GM20431 (cell line): ENCODE measurements around the gene LSM5.
"Not testable (repeated sequence)": the region's sequence is repeated elsewhere in the genome, so short reads cannot be mapped to it uniquely, and the experiment has no call there.

ENCODE experiments used
- in situ Hi-C: fragments of 300-500 bp; cut with MseI, MboI; formaldehyde crosslinking; loops from one replicate; pipeline ENCODE4 v1.15.0; 2020; ENCODE audit warnings: low sequenced_read_pairs; ENCODE audit not compliant: unreplicated experiment

Gene LSM5

DNA sequence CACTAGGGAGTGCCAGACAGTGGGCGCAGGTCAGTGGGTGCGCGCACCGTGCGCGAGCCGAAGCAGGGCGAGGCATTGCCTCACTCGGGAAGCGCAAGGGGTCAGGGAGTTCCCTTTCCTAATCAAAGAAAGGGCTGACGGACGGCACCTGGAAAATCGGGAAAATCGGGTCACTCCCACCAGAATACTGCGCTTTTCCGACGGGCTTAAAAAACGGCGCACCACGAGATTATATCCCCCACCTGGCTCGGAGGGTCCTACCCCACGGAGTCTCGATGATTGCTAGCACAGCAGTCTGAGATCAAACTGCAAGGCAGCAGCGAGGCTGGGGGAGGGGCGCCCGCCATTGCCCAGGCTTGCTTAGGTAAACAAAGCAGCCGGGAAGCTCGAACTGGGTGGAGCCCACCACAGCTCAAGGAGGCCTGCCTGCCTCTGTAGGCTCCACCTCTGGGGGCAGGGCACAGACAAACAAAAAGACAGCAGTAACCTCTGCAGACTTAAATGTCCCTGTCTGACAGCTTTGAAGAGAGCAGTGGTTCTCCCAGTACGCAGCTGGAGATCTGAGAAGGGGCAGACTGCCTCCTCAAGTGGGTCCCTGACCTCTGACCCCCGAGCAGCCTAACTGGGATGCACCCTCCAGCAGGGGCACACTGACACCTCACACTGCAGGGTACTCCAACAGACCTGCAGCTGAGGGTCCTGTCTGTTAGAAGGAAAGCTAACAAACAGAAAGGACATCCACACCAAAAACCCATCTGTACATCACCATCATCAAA is 25.4 kb downstream of the LSM5 start:
- in situ Hi-C loops, result not testable (repeated sequence)

DNA sequence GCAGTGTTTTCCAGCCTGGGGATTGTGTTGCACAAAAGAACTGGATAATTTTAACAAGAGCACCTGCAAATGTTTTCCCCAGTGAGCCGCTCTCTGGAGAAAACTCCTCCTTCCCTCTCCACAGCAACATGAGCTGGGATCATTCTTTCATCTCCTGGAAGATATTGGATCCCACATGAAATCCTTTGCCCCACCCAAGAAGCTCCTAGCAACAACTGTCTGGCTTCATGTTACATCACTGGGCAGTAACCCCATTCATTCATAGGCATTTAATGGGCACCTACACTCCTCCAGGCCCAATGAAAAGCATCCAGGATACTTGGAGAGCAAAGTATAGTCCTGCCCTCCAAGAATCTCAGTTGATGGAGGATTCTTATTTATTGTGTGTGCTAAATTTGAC is 27.2 kb downstream of the LSM5 start:
- in situ Hi-C loops, result no loop called here

DNA sequence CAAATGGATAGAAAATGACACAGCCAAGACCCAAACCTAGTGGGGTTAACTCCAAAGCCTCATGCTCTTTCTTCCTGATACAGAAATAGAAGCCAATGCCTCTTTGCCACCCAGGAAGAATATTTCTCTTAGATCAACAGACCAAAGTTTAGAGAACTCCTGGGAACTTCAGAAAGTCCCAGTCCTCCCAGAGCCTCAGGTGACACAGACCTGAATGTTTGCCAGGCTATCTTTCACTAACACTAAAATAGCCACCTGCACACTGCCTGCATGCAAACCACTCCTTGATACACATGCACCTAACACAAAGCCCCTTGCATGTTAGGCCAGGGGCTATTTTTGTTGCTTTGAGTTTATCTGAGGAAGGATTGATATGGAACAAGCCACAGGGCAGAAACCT is 27.7 kb downstream of the LSM5 start:
- in situ Hi-C loops, result no loop called here

DNA sequence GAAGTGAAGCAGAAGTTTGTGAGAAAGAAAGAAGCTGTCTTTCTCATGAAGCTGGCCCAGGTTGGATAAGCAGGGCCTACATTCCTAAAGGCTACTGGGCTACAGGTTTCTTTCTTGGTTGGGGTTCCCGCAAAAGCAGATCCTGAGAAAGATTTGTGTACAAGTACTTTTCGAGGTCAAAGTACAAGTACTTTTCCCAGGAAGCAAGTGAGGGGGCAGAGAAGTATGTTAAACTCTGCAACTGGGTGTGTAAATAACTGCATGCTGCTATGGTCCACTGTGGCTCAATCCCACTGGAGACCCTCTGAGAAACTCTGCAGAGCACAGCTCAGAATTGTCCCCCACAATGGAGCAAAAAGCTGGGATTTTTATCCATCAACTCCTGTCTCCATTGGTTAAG is 28.7 kb downstream of the LSM5 start:
- in situ Hi-C loops, result no loop called here

DNA sequence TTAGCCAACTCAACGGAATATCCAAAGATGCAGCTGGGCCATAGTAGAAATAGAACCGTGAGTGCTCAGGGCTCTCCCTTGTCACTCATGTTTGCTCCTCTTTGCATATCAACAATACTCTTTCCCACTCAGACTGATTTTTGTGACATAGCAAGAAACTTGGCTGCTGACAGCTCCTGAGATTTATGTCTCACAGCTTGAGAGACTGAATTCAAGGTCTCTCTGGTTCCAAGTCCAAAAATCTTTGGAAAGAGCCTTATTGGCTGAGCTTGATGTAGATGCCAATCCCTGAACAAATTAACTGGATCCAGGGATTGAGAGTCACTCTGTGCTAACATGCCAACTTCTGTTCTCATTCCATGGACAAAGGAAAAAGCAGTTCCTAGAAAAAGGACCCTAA is 30.4 kb downstream of the LSM5 start:
- in situ Hi-C loops, result no loop called here

DNA sequence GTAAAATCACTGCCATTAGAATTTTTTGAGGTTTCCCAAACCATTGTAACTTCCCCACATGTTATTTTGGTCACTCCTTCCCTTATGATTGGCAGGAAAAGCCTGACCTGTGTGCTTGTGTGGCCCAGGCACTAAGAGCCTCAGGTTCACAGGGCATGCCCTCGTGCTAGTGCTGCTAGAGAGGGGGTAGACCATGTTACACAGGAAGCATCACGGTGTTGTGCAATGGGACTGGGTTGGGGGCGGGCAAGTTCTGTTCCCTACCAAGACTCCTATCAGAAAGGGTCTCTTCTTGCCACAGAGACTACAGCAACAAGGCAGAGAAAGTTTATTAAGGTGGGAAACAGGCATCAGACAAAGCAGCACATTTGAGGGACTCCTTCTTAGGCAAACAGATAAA is 32.2 kb downstream of the LSM5 start:
- in situ Hi-C loops, result no loop called here

DNA sequence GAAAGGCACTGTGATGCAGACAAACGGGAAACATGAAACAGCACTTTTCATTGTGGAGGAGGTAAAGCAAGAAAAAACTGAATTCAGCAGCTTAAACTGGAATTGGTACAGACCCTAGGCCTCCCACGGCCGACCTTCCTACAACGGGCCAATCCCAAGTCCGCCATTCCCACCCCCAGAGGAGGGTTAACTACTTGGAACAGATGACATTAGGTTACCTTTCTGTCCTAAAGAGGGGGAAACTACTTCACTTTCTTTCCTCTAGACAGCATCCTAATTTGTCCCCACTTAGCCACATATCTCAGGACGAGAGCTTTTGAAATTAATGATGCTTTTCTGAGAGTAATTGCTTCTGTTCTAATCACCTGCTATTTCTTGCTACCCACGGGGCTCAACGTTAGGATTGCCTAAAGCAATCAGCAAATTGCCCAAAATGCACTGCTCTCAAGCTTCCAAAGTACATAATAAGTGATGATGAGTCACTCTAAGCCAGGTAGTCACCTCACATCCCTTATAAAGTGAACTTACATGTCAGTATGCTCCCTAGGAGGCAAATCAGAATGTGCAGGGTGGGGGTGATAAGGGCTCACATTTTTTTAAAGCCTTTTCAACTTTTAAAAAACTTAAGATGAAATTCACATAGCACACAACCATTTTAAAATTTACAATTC is 36.7 kb downstream of the LSM5 start:
- in situ Hi-C loops, result no loop called here

DNA sequence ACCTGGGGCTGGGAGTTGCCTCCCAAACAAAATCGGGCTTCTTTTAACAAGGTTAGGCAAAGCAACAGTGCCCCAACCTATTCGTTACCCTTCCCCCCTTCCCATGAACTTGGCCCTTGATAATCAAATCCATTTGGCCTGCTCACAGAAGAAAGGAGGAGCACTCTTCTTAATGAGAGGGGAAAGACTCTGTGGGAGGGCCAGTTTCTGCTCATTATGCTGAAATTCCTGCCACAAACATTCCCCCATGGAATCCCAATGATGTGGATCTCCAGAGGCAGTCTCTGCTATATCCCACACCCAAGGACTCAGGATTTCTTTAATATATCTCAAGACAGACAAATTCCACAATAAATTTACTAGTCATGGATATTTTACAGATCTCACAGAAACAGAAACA is 43.0 kb downstream of the LSM5 start:
- in situ Hi-C loops, result no loop called here

DNA sequence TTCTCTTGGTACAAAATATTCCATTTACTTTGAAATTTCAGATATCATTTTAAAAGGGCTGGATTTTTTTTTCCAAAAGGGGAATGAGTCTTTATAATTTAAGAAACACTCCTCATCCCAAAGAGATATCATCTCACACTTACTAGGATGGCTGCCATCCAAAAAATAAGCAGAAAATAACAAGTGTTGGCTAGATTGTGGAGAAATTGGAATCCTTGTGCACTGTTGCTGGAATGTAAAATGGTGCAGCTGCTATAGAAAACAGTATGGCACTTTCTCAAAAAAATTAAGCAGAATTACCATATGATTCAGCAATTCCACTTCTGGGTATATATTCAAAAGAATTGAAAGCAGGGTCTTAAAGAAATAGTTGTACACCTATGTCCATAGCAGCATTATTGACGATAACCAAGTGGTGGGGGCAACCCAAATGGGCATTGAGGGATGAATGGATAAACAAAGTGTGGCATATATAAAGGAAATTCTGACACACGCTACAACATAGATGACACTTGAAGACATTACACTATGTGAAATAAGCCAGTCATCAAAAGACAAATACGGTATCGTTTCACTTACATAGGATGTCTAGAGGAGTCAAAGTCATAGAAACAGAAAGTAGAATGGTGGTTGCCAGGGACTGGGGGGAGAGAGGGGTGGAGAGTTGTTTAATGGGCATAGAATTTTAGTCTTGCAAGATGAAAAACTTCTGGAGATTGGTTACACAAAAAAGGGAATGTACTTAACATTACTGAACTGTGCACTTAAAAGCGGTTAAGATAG is 53.8 kb downstream of the LSM5 start:
- in situ Hi-C loops, result no loop called here
